Urothelium cell line (cell line): Measurements from ENCODE around the gene FRRS1.
"Not testable (repeated sequence)": the region's sequence is repeated elsewhere in the genome, so short reads cannot be mapped to it uniquely, and the experiment has no call there.

Experiments used
- DNase-seq: peaks from one replicate; pipeline ENCODE4 v3.0.0; 2011; ENCODE audit warnings: low spot score, mixed read lengths
- FAIRE-seq: peaks from 2 replicates; lab custom pipeline; 2011; peaks lifted over from hg19 to GRCh38; lab: Jason Lieb, UNC

FRRS1 gene

GRCh38 chr1:99766378-99766800 lies at the start of gene FRRS1:
TSS of gene FRRS1 (minus strand) at chr1:99766635. CDS start at chr1:99748768, 17,867 bp downstream.
- DNase-seq = peak; percentile 69
- FAIRE-seq = no peak

DNA sequence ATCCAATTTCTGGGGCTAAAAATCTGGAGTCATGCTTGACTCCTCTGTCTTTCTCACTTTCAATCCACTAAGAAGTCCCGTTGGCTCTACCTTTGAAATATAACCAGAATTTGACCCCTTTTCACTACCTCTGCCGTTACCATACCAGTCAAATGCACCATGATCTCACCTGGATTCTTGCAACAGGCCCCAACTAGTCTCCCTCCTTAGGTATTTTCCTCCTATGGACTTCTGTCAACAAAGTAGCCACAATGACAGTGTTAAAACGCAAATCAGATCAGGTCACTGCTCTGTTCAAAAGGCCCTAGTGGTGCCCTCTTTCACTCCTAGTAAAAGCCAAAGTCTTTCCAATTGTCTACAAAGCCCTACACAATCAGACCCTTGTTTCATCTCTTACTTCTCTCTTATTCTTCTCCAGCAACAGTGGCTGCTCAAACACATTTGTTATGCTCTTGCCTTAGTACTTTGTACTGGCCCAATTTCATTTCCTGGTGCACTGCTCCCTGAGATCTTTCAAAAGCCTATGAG lies 48.0 kb upstream of the FRRS1 start:
- no peak for DNase-seq
- no peak for FAIRE-seq

- no peak for FAIRE-seq
These were observed 45.3 kb upstream of the FRRS1 start for GRCh38 chr1:99811747-99812146.

GRCh38 chr1:99811075-99811474 lies 44.6 kb upstream of the FRRS1 start:
- FAIRE-seq (no peak), DNase-seq (no peak)

More at GRCh38 chr1:99811747-99812146, 45.3 kb upstream of the FRRS1 start:
- no peak for DNase-seq

- FAIRE-seq = peak; percentile 32
These were observed 42.1 kb upstream of the FRRS1 start for GRCh38 chr1:99808391-99809115.

DNA sequence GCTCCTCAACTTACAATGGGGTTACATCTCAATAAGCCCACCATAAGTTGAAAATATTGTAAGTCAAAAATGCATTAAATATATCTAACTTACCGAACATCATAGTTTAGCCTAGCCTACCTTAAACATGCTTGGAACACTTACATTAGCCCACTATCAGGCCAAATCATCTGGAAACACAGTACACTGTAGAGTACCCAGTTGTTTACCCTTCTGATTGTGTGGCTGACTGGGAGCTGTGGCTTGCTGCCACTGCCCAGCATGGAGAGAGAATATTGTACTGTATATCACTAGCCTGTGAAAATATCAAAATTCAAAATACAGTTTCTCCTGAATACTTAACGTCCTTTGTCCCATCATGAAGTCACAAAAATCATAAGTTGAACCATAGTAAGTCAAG lies 40.4 kb upstream of the FRRS1 start:
- DNase-seq (no peak), FAIRE-seq (peak; percentile 32)

More at GRCh38 chr1:99808391-99809115, 42.1 kb upstream of the FRRS1 start:
- DNase-seq = peak; percentile 72

GRCh38 chr1:99801584-99801983 lies 35.1 kb upstream of the FRRS1 start:
- FAIRE-seq = no peak

DNA sequence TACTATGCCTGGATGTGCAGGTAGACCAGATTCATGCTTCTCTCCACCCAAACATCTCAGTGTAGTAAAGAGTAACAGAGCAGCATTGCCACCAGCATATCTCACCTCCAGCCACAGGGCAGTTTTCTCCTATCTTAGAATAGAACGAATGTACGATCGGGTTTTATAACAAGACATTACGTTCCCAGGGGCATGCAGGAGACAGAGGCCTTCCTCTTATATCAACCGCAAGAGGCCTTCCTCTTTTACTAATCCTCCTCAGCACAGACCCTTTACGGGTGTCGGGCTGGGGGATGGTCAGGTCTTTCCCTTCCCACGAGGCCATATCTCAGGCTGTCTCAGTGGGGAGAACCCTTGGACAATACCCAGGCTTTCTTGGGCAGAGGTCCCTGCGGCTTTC lies 27.4 kb upstream of the FRRS1 start:
- DNase-seq, FAIRE-seq: not testable (repeated sequence)

More at GRCh38 chr1:99801584-99801983, 35.1 kb upstream of the FRRS1 start:
- DNase-seq = no peak

DNA sequence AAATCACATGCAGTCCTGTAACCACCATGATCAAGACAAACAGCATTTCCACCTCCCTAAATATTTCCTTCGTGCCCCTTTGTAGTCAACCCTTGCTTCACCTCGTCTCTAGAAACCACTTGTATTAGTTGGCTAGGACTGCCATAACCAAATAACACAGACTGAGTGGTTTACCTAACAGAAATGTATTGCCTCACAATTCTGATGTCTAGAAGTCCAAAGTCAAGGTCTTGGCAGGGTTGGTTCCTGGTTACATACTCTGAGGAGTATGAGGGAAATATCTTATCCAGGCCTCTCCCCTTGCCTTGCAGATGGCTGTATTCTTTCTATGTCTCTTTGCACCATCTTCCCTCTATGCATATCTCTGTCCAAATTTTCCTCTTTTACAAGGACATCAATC lies 23.3 kb upstream of the FRRS1 start:
- FAIRE-seq = no peak
- DNase-seq = no peak

- FAIRE-seq = no peak
- DNase-seq = no peak
These were observed 22.5 kb upstream of the FRRS1 start for GRCh38 chr1:99788896-99789295.

DNA sequence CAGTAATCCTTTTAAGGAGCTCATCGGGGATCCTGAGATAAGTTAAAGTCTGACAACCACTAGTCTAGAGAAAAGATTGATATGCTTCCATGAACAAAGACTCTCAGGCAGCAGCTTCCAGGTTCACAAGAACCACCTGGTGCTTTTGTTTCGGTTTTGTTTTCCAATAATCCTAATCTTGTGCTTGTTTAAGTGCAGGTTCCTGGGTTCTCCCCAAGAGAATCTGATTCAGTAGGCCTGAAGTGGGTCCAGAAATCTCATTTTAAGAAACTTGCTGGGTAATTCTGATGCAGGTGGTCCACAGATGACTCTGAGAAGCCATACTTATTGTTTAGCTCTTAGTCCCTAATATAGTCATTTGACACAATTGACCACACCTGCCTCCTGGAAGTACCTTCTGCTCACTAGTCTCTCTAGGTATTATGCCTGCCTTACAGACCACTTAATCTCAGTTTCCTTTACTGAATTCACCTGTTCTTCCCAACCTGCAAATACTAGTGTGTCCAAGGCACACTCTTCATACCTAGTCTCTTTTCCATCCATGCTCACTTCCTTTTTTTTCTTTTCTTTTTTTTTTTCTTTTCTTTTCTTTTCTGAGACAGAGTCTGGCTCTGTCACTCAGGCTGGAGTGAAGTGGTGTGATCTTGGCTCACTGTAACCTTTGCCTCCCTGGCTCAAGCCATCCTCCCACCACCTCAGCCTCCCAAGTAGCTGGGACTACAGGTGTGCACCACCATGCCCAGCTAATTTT lies 20.5 kb upstream of the FRRS1 start:
- FAIRE-seq (no peak), DNase-seq (no peak)

DNA sequence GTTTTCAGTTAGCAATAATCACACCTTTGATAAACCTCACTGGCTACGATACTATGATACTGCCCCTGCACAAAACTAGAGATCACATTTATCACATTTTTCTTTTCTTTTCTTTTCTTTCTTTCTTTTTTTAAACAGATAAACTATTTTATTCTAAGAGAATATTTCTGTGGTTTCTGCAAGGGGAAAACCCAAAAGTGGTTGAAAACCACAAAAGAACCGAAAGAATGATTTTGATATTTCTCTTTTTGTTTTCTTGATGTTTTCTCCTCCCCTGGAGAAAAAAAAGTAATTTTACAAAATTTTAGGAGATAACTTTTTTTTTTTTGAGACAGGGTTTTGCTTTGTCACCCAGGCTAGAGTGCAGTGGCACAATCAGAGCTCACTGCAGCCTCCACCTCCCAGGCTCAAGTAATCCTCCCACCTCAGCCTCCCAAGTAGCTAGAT lies 18.4 kb upstream of the FRRS1 start:
- FAIRE-seq (no peak), DNase-seq (no peak)

DNA sequence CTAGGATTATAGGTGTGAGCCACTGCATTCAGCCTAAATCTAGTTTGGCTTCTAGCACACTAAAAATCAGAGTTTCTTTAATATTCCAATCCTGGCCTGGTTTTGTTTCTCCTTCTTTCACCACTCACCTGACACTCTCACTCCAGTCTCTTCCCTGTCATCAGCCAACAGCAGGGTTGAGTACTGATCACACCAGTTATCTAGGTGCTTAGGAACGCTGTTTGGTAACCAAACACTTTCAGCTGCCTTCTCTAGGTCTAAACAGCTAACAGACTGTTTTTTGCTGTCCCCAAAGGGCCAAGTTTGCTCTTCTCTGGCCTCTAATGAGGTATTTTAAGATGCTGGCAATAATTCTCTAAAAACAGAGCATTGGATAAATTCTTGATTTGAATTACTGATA lies 17.7 kb upstream of the FRRS1 start:
- DNase-seq (no peak), FAIRE-seq (no peak)

DNA sequence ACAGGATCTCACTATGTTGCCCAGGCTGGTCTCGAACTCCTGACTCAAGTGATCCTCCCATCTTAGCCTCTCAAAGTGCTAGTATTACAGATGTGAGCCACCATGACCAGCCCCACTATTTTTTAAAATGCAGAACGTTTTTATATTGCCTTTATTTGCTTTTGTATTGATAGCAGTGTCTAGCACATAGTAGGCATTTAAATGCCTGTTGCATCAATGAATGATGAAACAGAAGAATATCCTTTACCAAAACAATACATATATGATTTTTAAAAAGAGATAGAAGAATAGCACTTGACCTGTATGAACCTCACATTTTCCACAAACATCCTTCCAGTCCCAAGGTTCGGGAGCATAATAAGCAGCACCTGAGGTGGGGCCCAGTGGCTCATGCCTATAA lies 16.5 kb upstream of the FRRS1 start:
- FAIRE-seq = no peak
- no peak for DNase-seq

- FAIRE-seq = no peak
- no peak for DNase-seq
These were observed 16.0 kb upstream of the FRRS1 start for GRCh38 chr1:99782397-99782796.

DNA sequence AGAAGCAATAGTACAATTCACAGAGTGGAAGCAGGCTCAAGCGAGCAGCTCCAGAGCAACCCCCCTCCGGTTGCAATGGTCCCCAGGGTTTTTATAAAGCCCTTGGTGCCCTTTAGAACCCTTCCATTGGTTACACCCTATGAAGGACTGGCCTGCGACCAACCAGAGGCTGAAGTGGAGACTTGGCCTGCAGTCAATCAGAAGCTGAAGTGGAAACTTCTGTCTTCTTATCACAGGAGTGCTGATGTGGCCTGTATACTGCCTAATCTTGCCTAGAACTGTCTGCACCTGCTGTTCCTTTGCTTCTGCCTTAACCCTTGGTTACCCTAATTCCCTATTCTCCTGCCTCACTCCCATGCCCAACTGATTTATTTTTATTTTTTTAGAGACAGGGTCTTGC lies 15.4 kb upstream of the FRRS1 start:
- no peak for DNase-seq
- no peak for FAIRE-seq

GRCh38 chr1:99777752-99778151 lies 11.3 kb upstream of the FRRS1 start:
- no peak for DNase-seq
- FAIRE-seq = no peak

GRCh38 chr1:99776120-99776519 lies 9.7 kb upstream of the FRRS1 start:
- DNase-seq (no peak), FAIRE-seq (no peak)

GRCh38 chr1:99772809-99773208 lies 6.4 kb upstream of the FRRS1 start:
- no peak for FAIRE-seq
- DNase-seq = no peak

- DNase-seq (no peak), FAIRE-seq (no peak)
These were observed 5.1 kb upstream of the FRRS1 start for GRCh38 chr1:99771513-99771918.

- DNase-seq (no peak), FAIRE-seq (no peak)
These were observed 2.2 kb upstream of the FRRS1 start for GRCh38 chr1:99768524-99769245.
